Endothelial cell of umbilical vein (primary cell): ENCODE results near the gene MYL5. TPM values are rescaled to one million over a fixed set of nuclear protein-coding genes. Genes with fewer than 3 reads are reported as not detected.

ENCODE experiments used
- BruUV-seq: library from RNA; stranded (reverse); fragments of 400-500 nt; replicated peaks from 2 replicates; lab custom pipeline; 2021; lab: Mats Ljungman, UMichigan
- CTCF ChIA-PET: fragments of 300-600, 350-600 bp; sonication (Branson Sonifier 250); formaldehyde crosslinking; loops from one replicate; lab custom pipeline; 2021; ENCODE audit warnings: antibody characterized with exemption, inconsistent platforms; lab: Charles Lee
- POLR2A ChIA-PET: fragments of 300-600, 350-600 bp; sonication (Branson Sonifier 250); formaldehyde crosslinking; loops from one replicate; lab custom pipeline; 2021; ENCODE audit warnings: antibody characterized with exemption, inconsistent platforms; lab: Charles Lee
- DNase-seq: peaks from one replicate; pipeline ENCODE4 v3.0.0-alpha.2; 2011; ENCODE audit warnings: low read depth, low spot score
- FAIRE-seq: peaks from 2 replicates; lab custom pipeline; 2011; peaks lifted over from hg19 to GRCh38; lab: Jason Lieb, UNC
- H2AFZ ChIP-seq: 2 replicates; pipeline ENCODE4 v1.6.0; 2012; ENCODE audit warnings: low read depth, low read length, control low read depth, inconsistent platforms
- H3K27ac ChIP-seq: 2 replicates; pipeline ENCODE4 v1.5.1; 2011; ENCODE audit warnings: low read depth, mild to moderate bottlenecking, control low read depth, low read length, moderate library complexity; ENCODE audit not compliant: insufficient read depth
- H3K27me3 ChIP-seq, 2 experiments: 2 replicates each; pipeline versions ENCODE4 v1.6.0 to v1.6.1; 2011; ENCODE audit warnings: low read length in 2 of 2, mixed read lengths in 1 of 2; ENCODE audit not compliant: control insufficient read depth in 2 of 2, insufficient read depth in 2 of 2
- H3K36me3 ChIP-seq, 2 experiments: 2 replicates in 1 of 2; 3 replicates in 1 of 2; pipeline ENCODE4 v1.5.1; 2011; ENCODE audit warnings: low read length in 2 of 2, mild to moderate bottlenecking in 1 of 2, moderate library complexity in 1 of 2; ENCODE audit not compliant: control insufficient read depth in 2 of 2, insufficient read depth in 2 of 2; ENCODE audit errors: extremely low read depth in 1 of 2
- H3K4me1 ChIP-seq: 3 replicates; pipeline ENCODE4 v1.5.1; 2011; ENCODE audit warnings: mild to moderate bottlenecking, low read length; ENCODE audit not compliant: control insufficient read depth, insufficient read depth; ENCODE audit errors: extremely low read depth
- H3K4me2 ChIP-seq: 2 replicates; pipeline ENCODE4 v1.6.1; 2011; ENCODE audit warnings: low read length, control low read depth, mixed read lengths; ENCODE audit not compliant: insufficient read depth
- H3K4me3 ChIP-seq, 3 experiments: fragments of 200-600 bp in 1 of 3; sonication (generic), shearing (Covaris generic) in 1 of 3; replicated peaks in 1 of 3; 2 replicates each; pipeline ENCODE4 v1.5.1; 2011 to 2016; ENCODE audit warnings: control low read depth in 3 of 3, low read length in 3 of 3, mild to moderate bottlenecking in 2 of 3, inconsistent platforms in 1 of 3, low read depth in 1 of 3, moderate library complexity in 1 of 3; ENCODE audit not compliant: insufficient read depth in 1 of 3
- H3K79me2 ChIP-seq: 2 replicates; pipeline ENCODE4 v1.6.0; 2012; ENCODE audit warnings: low read length, inconsistent platforms; ENCODE audit not compliant: control insufficient read depth, insufficient read depth
- H3K9ac ChIP-seq: replicated peaks from 2 replicates; pipeline ENCODE3; 2011; ENCODE audit warnings: low read length, control low read depth; ENCODE audit not compliant: insufficient read depth; ENCODE audit errors: extremely low read depth
- H3K9me1 ChIP-seq: replicated peaks from 3 replicates; pipeline ENCODE4 v1.6.0; 2011; ENCODE audit warnings: mild to moderate bottlenecking, low read length; ENCODE audit not compliant: control insufficient read depth, insufficient read depth; ENCODE audit errors: extremely low read depth
- H3K9me3 ChIP-seq: replicated peaks from 2 replicates; pipeline ENCODE4 v1.5.1; 2012; ENCODE audit warnings: low read length, inconsistent platforms; ENCODE audit not compliant: control insufficient read depth, insufficient read depth
- H4K20me1 ChIP-seq: replicated peaks from 2 replicates; pipeline ENCODE3; 2011; ENCODE audit warnings: mild to moderate bottlenecking, low read length; ENCODE audit not compliant: control insufficient read depth, insufficient read depth; ENCODE audit errors: extremely low read depth
- EZH2 ChIP-seq: IDR thresholded peaks from 2 replicates; pipeline ENCODE4 v1.6.1; 2012; ENCODE audit warnings: borderline replicate concordance, low read depth, mild to moderate bottlenecking, moderate library complexity, low read length, inconsistent platforms; ENCODE audit not compliant: severe bottlenecking
- GATA2 ChIP-seq: IDR thresholded peaks from 2 replicates; pipeline ENCODE4 v1.7.0; 2011; ENCODE audit warnings: low read depth, mild to moderate bottlenecking, moderate library complexity, mixed read lengths, low read length; ENCODE audit not compliant: insufficient read length, insufficient read depth
- JUN ChIP-seq: IDR thresholded peaks from 2 replicates; pipeline ENCODE4 v1.6.1; 2011; ENCODE audit warnings: borderline replicate concordance, low read depth; ENCODE audit not compliant: insufficient read length, insufficient read depth
- MAX ChIP-seq: IDR thresholded peaks from 2 replicates; pipeline ENCODE4 v1.6.1; 2011; ENCODE audit not compliant: insufficient read depth, insufficient read length
- MYC ChIP-seq: IDR thresholded peaks from one replicate; pipeline ENCODE4 v1.6.1; 2011; ENCODE audit warnings: mild to moderate bottlenecking, low read depth, low read length
- POLR2A ChIP-seq: IDR thresholded peaks from 2 replicates; pipeline ENCODE4 v1.6.1; 2012; ENCODE audit warnings: low read depth, mild to moderate bottlenecking, control low read depth, low read length
- POLR2AphosphoS5 ChIP-seq: IDR thresholded peaks from 2 replicates; pipeline ENCODE4 v1.6.1; 2012; ENCODE audit warnings: low read depth, mild to moderate bottlenecking, control low read depth, low read length, moderate library complexity; ENCODE audit not compliant: insufficient read depth
- dilution Hi-C: fragments of 300-500 bp; cut with MboI; formaldehyde crosslinking; loops from one replicate; pipeline ENCODE4 v1.15.0; 2019; ENCODE audit warnings: low sequenced_read_pairs; ENCODE audit not compliant: extremely low pct_ligation_motif_present
- intact Hi-C: fragments of 100-400 bp; cut with micrococcal nuclease; formaldehyde crosslinking; loops from one replicate; pipeline ENCODE4 v1.10.0; 2022
- polyA plus RNA-seq, 4 experiments: library from polyadenylated mRNA; depleted of rRNA in 3 of 4; stranded (reverse) in 3 of 4; unstranded in 1 of 4; fragments of >200 nt; gene quantifications; 2 replicates each; pipeline versions ENCODE4 v1.2.1 to v1.2.3, GENCODE V29; 2011 to 2012; ENCODE audit warnings: missing spikeins in 1 of 4
- total RNA-seq: library from RNA; stranded (reverse); gene quantifications from 2 replicates; pipeline ENCODE4 v1.2.3, GENCODE V29; 2021

MYL5 gene
- total and polyA plus RNA-seq, 2 donors (not counting 3 experiments of a cell fraction or from before 2014, with no cell fraction given): 12.3 to 13.4 TPM

- Histone ChIP-seq H3K9me1 (no peaks in the 10 kb centered on the region), H3K79me2 (peaks cover 12% of the 10 kb centered on the region), H3K4me3 (peak overlapping the region; percentile 64 to 87 (median 72)), H3K36me3 (peaks cover 9% of the 10 kb centered on the region in 2 experiments), H3K4me1 (peaks cover 12% of the 10 kb centered on the region), H3K9ac (peak overlapping the region; percentile 46), H3K9me3 (no peaks in the 10 kb centered on the region), H2AFZ (peak overlapping the region; percentile 26), H4K20me1 (no peaks in the 10 kb centered on the region), H3K27me3 (no peaks in the 10 kb centered on the region), H3K4me2 (peak overlapping the region; percentile 85), H3K27ac (no peak overlapping the region)
- DNase-seq: peak; percentile 21
- TSS peak; percentile 59 for BruUV-seq
- dilution Hi-C loops (no loop called here), intact Hi-C loops (loop anchor here (10.0 kb wide), 2 partner anchors 199 to 339 kb away; partner anchors contain the start of gene ZNF141)
- no peak for TF ChIP-seq MYC
- ChIA-PET CTCF (interaction anchor here (0.7 to 1.5 kb wide), 5 partner anchors 11 to 429 kb away, joined by 3 to 15 read pairs (median 4); no protein-coding TSS in a partner anchor), POLR2A (no interaction called here)
- FAIRE-seq: no peak
These were observed 822 bp upstream of the MYL5 start for GRCh38 chr4:673349-674091.

DNA sequence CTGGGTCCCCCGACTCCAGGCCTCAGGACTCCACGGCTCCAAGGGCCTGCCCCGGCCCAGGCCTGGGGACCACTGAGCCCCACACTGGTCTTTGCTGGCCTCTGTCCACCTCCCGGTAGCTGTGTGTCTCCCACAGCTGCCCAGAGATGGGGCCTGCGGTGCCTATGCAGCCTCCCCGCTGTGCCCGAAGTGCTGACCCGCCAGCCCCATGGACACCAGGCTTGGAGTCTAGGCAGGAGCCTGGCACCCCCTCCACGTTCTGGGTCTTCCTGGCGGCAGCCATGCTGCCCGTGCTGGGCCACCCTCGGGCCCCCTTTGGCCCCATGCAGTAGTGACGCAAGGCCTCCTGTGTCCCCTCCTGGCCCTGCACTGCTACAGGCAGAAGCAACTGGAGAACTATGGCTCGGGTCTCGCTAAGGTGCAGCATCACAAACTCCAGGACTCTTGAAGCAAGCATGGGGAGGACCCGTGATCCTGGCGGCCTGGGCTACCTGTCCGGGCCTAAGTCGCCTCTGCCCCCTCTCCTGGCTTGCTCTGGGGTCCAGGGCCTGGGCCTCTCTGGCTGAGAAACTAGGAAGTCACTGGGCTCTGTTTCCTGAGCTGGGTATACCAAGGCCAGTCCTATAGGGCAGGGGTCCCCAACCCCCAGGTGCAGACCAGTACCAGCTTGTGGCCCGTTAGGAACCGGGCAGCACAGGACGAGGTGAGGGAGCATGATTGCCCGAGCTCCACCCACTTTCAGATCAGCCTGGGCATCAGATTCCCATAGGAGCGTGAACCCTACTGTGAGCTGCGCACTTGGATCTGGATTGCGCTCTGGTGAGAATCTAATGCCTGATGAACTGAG, 917 bp downstream of the MYL5 start:
- no TSS peak for BruUV-seq
- Histone ChIP-seq H3K4me2 (peak overlapping the region; percentile 77), H3K27me3 (no peaks in the 10 kb centered on the region), H3K9me3 (no peaks in the 10 kb centered on the region), H3K4me1 (peaks cover 12% of the 10 kb centered on the region), H3K9ac (peak overlapping the region; percentile 91), H3K36me3 (peaks cover 9% of the 10 kb centered on the region in 2 experiments), H2AFZ (peak overlapping the region; percentile 72), H3K4me3 (peak overlapping the region; percentile 63 to 87 (median 78)), H3K79me2 (peaks cover 12% of the 10 kb centered on the region), H3K27ac (peak overlapping the region; percentile 67), H4K20me1 (no peaks in the 10 kb centered on the region), H3K9me1 (no peaks in the 10 kb centered on the region)
- DNase-seq (no peak), FAIRE-seq (no peak)
- ChIA-PET CTCF (interaction anchor here (1.4 kb wide), 1 partner anchor 9 kb away, joined by 5 read pairs; no protein-coding TSS in a partner anchor), POLR2A (no interaction called here)
- intact Hi-C loops: loop anchor here (10.0 kb wide), 2 partner anchors 200 to 340 kb away; partner anchors contain the start of gene ZNF141
- TF ChIP-seq POLR2AphosphoS5: no peak
- TF ChIP-seq POLR2A: no peak
- TF ChIP-seq MAX: no peak
- TF ChIP-seq JUN: no peak
- no peak for TF ChIP-seq EZH2
- TF ChIP-seq GATA2: no peak
- dilution Hi-C loops: no loop called here
